ENCODE results near the gene SMIM33. TPM values are rescaled to one million over a fixed set of nuclear protein-coding genes. Genes with fewer than 3 reads are reported as not detected.
A peak's percentile ranks its signal among the peaks of the same experiment; 100 is the strongest.

Gene SMIM33
- total RNA-seq, 2 experiments from 2014 or later, result 2.0 to 2.3 TPM

DNA sequence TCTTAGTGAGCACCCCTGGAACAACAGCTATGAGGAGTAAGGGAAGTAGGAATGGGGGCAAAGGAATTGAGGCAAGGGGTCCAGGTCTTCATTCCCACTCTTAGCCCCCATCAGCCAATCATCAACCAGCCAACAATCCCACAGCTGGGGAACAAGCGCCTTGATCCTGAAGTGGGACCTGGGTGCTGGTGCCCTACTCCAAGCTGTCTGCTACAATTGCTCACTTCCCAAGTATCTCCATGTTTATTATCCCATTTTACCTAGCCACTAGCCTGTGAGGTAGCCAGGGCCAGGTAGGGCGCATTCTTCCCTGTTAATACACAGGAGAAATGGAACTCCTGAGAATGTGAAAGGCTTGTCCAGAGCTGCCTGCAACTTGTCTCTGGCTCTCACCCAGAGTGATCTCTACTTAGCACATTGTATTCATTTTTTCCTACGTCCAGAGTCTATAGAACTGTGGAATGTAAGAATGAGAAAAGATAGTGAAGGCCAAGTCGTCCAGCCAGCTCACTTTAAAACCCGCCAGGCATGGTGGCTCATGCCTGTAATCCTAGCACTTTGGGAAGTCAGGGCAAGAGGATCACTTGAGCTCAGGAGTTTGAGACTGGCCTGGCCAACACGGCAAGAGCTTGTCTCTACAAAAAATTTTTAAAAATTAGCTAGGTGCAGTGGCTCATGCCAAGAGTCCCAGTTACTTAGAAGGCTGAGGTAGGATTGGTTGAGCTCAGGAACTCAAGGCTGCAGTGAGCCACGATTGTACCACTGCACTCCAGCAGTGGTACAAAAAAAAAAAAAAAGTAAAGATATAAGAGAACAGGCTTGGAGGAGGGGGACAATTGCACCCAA lies 25.3 kb upstream of the SMIM33 start:
- DNase-seq, result no peak
- POLR2A ChIA-PET, result interaction anchor here (1.0 to 4.0 kb wide), 10 partner anchors 8 to 72 kb away, joined by 3 to 32 read pairs (median 5); partner anchors contain the start of genes SMIM33 and STING1
- Mint-ChIP-seq H3K4me1 (peaks cover 78% of the 10 kb centered on the region), H3K4me3 (no peak overlapping the region), H3K27ac (peak overlapping the region; percentile 74), H3K9me3 (no peaks in the 10 kb centered on the region), H3K27me3 (no peaks in the 10 kb centered on the region), H3K36me3 (ENCODE audit: low read depth) (peaks cover 7% of the 10 kb centered on the region)
- CTCF ChIA-PET, result interaction anchor here (3.1 kb wide), 1 partner anchor 36 kb away, joined by 9 read pairs; no protein-coding TSS in a partner anchor

DNA sequence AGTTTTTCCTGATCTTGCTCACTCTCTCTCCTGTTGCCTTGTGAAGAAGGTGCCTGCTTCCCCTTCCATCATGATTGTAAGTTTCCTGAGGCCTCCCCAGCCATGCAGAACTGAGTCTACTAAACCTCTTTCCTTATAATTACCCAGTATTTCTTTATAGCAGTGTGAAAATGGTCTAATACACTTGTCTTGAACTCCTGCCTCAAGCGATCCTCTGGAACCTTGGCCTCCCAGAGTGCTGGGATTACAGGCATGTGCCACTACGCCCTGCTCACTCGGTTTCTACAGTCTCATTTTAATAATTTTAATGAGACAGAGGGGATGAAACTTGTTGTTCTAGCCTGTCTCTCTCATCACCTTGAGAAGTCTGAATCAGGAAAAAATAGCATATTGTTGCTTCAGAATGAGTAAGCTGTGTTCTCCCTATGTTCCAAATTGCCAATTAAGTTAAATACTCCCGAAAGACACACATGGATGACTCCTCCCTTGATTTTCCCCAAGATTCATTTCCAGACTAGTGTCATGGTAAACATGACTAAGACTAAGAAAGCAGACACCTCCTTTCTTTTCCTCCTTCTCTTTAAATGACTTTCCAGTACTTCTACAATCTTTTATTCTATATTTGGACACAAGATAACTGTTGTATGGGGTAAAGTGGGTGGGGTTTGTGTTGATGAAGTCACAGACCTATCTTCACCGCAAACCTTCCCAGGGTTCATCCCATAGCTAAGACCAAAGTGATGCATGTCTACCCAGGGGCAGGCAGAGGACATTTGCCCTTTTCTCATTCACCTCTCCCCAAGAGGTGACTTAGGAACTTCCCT lies 23.6 kb upstream of the SMIM33 start:
- POLR2A ChIA-PET, result interaction anchor here (0.6 to 4.0 kb wide), 6 partner anchors 9 to 34 kb away, joined by 3 to 32 read pairs (median 14); partner anchors contain the start of genes DNAJC18, ECSCR, SMIM33 and STING1
- H3K9me3 Mint-ChIP-seq, result no peaks in the 10 kb centered on the region
- peaks cover 68% of the 10 kb centered on the region for H3K4me1 Mint-ChIP-seq

GRCh38 chr5:139451176-139451575 lies 19.6 kb upstream of the SMIM33 start:
- ChIA-PET POLR2A (interaction anchor here (3.7 kb wide), 1 partner anchor 13 kb away, joined by 20 read pairs; the partner anchor contains the start of gene DNAJC18), CTCF (interaction anchor here (0.5 kb wide), 1 partner anchor 252 kb away, joined by 3 read pairs; no protein-coding TSS in a partner anchor)
- H3K9me3 Mint-ChIP-seq, result no peaks in the 10 kb centered on the region
- peaks cover 47% of the 10 kb centered on the region for H3K4me1 Mint-ChIP-seq
- DNase-seq, result no peak
- H3K27ac Mint-ChIP-seq, result no peak overlapping the region
- no peak overlapping the region for H3K4me3 Mint-ChIP-seq
- H3K27me3 Mint-ChIP-seq, result no peaks in the 10 kb centered on the region
- H3K36me3 Mint-ChIP-seq (ENCODE audit: low read depth), result peaks cover 7% of the 10 kb centered on the region

More for the DNA sequence above, 23.6 kb upstream of the SMIM33 start:
- Mint-ChIP-seq H3K36me3 (ENCODE audit: low read depth) (peaks cover 7% of the 10 kb centered on the region), H3K4me3 (no peak overlapping the region), H3K27me3 (no peaks in the 10 kb centered on the region), H3K27ac (peak overlapping the region; percentile 74)
- peak; percentile 48 for DNase-seq
- CTCF ChIA-PET, result interaction anchor here (1.5 to 3.1 kb wide), 4 partner anchors 8 to 34 kb away, joined by 4 to 9 read pairs (median 7); partner anchors contain the start of gene DNAJC18

- Mint-ChIP-seq H3K4me1 (peaks cover 45% of the 10 kb centered on the region), H3K27ac (no peak overlapping the region), H3K27me3 (no peaks in the 10 kb centered on the region), H3K36me3 (ENCODE audit: low read depth) (peaks cover 7% of the 10 kb centered on the region), H3K9me3 (no peaks in the 10 kb centered on the region), H3K4me3 (no peak overlapping the region)
- no peak for DNase-seq
- POLR2A ChIA-PET, result no interaction called here
- CTCF ChIA-PET, result no interaction called here
Measured at GRCh38 chr5:139451878-139452660, 18.7 kb upstream of the SMIM33 start.

DNA sequence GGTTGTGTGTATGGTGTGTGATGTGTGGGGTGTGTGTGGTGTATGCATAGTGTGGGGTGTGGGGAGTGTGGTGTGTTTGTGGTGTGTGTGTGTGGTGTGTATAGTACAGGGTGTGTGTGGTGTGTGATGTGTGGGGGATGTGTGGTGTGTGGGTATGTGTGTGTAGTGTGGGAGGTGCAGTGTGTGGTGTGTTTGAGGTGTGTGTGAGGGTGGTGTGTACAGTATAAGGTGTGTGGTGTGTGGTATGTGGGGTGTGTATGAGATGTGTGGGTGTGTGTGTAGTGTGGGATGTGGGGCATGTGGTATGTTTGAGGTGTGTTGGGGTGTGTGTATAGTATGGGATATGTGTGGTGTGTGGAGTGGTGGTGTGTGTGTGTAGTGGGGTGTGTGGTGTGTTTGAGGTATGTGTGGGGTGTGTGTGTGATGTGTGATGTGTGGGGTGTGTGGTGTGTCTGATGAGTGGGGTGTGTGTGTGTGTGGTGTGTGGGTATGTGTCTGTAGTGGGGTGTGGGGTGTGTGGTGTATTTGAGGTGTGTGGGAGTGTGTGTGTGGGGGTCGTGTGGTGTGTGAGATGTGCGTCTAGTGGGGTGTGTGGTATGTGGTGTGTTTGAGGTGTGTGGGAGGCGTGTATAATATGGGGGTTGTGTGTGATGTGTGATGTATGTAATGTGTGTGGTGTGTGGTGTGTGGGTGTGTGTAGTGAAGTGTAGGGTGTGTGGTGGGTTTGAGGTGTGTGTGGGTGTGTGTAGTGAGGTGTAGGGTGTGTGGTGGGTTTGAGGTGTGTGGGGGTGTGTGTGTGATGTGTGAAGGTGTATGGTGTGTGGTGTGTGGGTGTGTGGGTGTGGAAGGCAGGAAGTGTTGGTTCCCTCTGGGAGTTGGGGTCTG lies 16.9 kb upstream of the SMIM33 start:
- Mint-ChIP-seq H3K27ac (peak overlapping the region; percentile 0), H3K9me3 (no peaks in the 10 kb centered on the region), H3K4me1 (peaks cover 44% of the 10 kb centered on the region), H3K27me3 (no peaks in the 10 kb centered on the region), H3K4me3 (peak overlapping the region; percentile 6), H3K36me3 (ENCODE audit: low read depth) (peaks cover 2% of the 10 kb centered on the region)
- ChIA-PET CTCF (no interaction called here), POLR2A (interaction anchor here (1.7 to 6.9 kb wide), 3 partner anchors 12 to 28 kb away, joined by 6 to 73 read pairs (median 24); partner anchors contain the start of genes DNAJC18 and STING1)
- DNase-seq, result peak; percentile 55

DNA sequence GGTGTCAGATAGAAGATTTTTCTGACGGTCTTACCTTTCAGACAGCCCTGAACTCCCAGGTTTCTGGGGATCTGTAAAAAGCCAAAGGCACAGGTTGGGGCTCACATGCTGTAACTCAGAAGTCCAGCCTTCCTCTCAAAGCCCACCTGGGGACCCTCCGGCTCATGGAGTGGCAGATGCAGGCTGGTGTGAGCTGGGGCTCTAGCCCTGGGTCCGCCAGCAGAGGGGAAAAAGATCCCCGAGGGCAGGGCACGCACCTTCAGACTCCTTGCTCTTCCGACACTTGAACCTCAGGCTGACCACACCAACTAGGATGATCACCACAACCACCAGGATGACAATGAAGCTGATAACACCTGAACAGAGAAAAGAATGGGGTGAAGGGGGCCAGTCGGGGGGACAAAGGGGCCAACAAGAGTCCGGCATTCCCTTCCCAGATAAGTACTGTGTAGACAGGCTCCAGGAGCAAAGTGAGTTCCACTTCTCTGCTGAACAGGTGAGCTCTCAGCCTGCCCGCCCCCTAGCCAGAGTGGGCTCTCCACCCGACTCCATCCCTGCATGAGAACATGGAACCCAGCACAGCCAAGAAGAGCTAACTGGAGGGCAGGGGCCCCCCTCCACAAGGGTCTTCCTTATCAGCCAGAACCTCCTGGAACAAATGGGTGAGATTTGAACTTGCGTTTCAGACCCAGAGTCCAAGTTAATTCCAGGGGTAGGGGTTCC lies 16.1 kb upstream of the SMIM33 start:
- H3K27me3 Mint-ChIP-seq, result no peaks in the 10 kb centered on the region
- peak overlapping the region; percentile 0 for H3K27ac Mint-ChIP-seq
- H3K4me3 Mint-ChIP-seq, result no peak overlapping the region
- ChIA-PET POLR2A (interaction anchor here (1.7 to 6.9 kb wide), 3 partner anchors 12 to 27 kb away, joined by 6 to 73 read pairs (median 24); partner anchors contain the start of genes DNAJC18 and STING1), CTCF (interaction anchor here (0.7 to 0.9 kb wide), 3 partner anchors 15 to 32 kb away, joined by 3 read pairs; partner anchors contain the start of gene DNAJC18)
- no peak for DNase-seq
- H3K9me3 Mint-ChIP-seq, result no peaks in the 10 kb centered on the region
- H3K4me1 Mint-ChIP-seq, result peaks cover 50% of the 10 kb centered on the region
- H3K36me3 Mint-ChIP-seq (ENCODE audit: low read depth), result no peaks in the 10 kb centered on the region

- no peaks in the 10 kb centered on the region for H3K36me3 Mint-ChIP-seq (ENCODE audit: low read depth)
- CTCF ChIA-PET, result interaction anchor here (1.4 to 4.4 kb wide), 4 partner anchors 14 to 34 kb away, joined by 3 to 20 read pairs (median 10); partner anchors contain the start of gene STING1
- POLR2A ChIA-PET, result interaction anchor here (0.6 to 6.9 kb wide), 6 partner anchors 12 to 106 kb away, joined by 3 to 73 read pairs (median 4); partner anchors contain the start of gene DNAJC18
- H3K27me3 Mint-ChIP-seq, result no peaks in the 10 kb centered on the region
- no peak overlapping the region for H3K4me3 Mint-ChIP-seq
- peak overlapping the region; percentile 98 for H3K27ac Mint-ChIP-seq
- DNase-seq, result no peak
- no peaks in the 10 kb centered on the region for H3K9me3 Mint-ChIP-seq
- peaks cover 69% of the 10 kb centered on the region for H3K4me1 Mint-ChIP-seq
Measured at GRCh38 chr5:139456776-139457175, 14.0 kb upstream of the SMIM33 start.

DNA sequence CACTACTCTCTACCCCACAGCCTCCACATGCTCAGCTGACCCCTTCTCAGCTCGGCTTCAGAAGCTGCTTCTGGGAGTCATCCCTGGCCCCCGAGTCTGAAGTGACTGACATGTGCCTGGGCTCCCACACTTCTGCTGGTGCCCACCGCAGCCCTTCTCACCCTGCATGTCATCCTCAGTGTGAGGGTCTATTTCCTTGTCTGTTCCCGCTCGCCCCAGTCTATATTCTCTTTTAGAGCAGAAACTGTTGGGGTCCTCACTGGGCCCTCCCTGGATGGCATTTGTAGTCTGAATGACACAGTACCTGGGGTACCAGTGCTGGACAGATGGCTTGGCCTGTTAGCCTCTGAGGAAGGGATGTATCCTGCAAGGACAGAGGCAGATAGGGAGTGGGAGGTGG lies 13.6 kb upstream of the SMIM33 start:
- ChIA-PET POLR2A (interaction anchor here (0.6 to 6.9 kb wide), 9 partner anchors 10 to 105 kb away, joined by 3 to 73 read pairs (median 24); partner anchors contain the start of genes DNAJC18, SMIM33, STING1 and UBE2D2), CTCF (interaction anchor here (1.2 to 4.4 kb wide), 7 partner anchors 9 to 40 kb away, joined by 3 to 20 read pairs (median 8); partner anchors contain the start of genes DNAJC18 and STING1)
- Mint-ChIP-seq H3K27ac (peak overlapping the region; percentile 98), H3K9me3 (no peaks in the 10 kb centered on the region), H3K4me1 (peaks cover 71% of the 10 kb centered on the region), H3K36me3 (ENCODE audit: low read depth) (no peaks in the 10 kb centered on the region), H3K27me3 (no peaks in the 10 kb centered on the region), H3K4me3 (no peak overlapping the region)
- DNase-seq, result no peak

DNA sequence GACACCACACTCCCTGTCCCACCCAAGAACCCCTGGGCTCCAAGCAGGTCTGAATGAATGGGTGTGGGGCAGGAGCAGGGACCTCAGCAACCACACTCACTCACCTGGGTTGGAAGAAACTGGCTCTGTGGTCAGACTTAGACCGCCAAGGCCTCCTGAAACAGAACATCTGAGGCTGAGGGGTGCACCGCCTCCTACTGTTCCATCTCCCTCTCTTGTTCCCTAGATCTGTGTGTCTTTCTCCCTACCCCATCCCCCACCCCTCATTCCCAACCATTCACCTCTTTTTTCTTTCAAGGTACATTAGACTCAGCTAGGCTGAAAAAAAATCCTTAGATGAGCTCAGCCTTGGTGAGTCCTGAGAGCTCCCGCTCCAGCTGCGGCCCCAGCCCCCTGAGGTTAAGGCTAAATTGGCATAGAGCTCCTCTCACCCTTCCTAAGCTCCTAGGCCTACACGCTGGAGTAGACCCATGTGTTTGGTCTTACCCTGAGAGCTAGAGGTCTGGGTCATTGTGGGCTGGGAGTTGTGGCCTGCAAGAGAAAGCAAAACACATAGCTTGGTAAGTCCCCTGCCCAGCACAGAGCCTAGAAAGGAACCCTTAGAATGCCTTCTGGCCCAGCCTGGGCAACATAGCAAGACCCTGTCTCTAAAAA lies 13.0 kb upstream of the SMIM33 start:
- CTCF ChIA-PET, result interaction anchor here (0.7 to 4.4 kb wide), 12 partner anchors 10 to 659 kb away, joined by 3 to 20 read pairs (median 4); partner anchors contain the start of genes DNAJC18 and STING1
- Mint-ChIP-seq H3K4me1 (peaks cover 71% of the 10 kb centered on the region), H3K36me3 (ENCODE audit: low read depth) (no peaks in the 10 kb centered on the region), H3K9me3 (no peaks in the 10 kb centered on the region), H3K4me3 (no peak overlapping the region), H3K27ac (peak overlapping the region; percentile 98), H3K27me3 (no peaks in the 10 kb centered on the region)
- peak; percentile 55 for DNase-seq
- POLR2A ChIA-PET, result interaction anchor here (0.7 to 6.9 kb wide), 11 partner anchors 10 to 103 kb away, joined by 3 to 73 read pairs (median 20); partner anchors contain the start of genes DNAJC18, SMIM33, STING1 and UBE2D2
